Stimulated activated naive CD8-positive, alpha-beta T cell treated with anti-CD3 and anti-CD28 coated beads, Interleukin-15, Interleukin-2, amounts not matched to agents 100 U/mL and 50 U/mL, for 24 hours (primary cell): ENCODE data around the gene FOXP4.

Experiments used
- ATAC-seq: fragments of 150-1000 bp; cut with Tn5 transposase; one replicate; pipeline ENCODE4 v1.10.0; 2021
- DNase-seq: peaks from one replicate; pipeline ENCODE4 v3.0.0; 2021

FOXP4 gene

GRCh38 chr6:41546866-41547798 lies 951 bp downstream of the FOXP4 start:
- ATAC-seq, result no peak
- peak; percentile 37 for DNase-seq

GRCh38 chr6:41547799-41548097 lies 1.6 kb downstream of the FOXP4 start:
- no peak for ATAC-seq
- no peak for DNase-seq

GRCh38 chr6:41548098-41548840 lies 2.1 kb downstream of the FOXP4 start:
- ATAC-seq, result no peak
- DNase-seq, result peak; percentile 77

GRCh38 chr6:41548841-41549642 lies 2.9 kb downstream of the FOXP4 start:
- ATAC-seq, result no peak
- no peak for DNase-seq

- DNase-seq (no peak), ATAC-seq (no peak)
Observed at GRCh38 chr6:41549673-41550072, 3.5 kb downstream of the FOXP4 start.

GRCh38 chr6:41551086-41551700 lies 5.0 kb downstream of the FOXP4 start:
- DNase-seq (no peak), ATAC-seq (no peak)

- ATAC-seq (no peak), DNase-seq (no peak)
Observed at GRCh38 chr6:41551857-41552256, 5.7 kb downstream of the FOXP4 start.

- no peak for ATAC-seq
- no peak for DNase-seq
Observed at GRCh38 chr6:41552723-41553122, 6.5 kb downstream of the FOXP4 start.

GRCh38 chr6:41553405-41553999 lies 7.3 kb downstream of the FOXP4 start:
- DNase-seq (no peak), ATAC-seq (no peak)

GRCh38 chr6:41555326-41556300 lies 9.4 kb downstream of the FOXP4 start:
- no peak for DNase-seq

GRCh38 chr6:41557335-41557734 lies 11.2 kb downstream of the FOXP4 start:
- ATAC-seq, result no peak
- DNase-seq, result no peak

More at GRCh38 chr6:41555326-41556300, 9.4 kb downstream of the FOXP4 start:
- no peak for ATAC-seq

- DNase-seq (no peak), ATAC-seq (peak; percentile 15)
Observed at GRCh38 chr6:41558033-41558807, 12.0 kb downstream of the FOXP4 start.

GRCh38 chr6:41559655-41560427 lies 13.7 kb downstream of the FOXP4 start:
- no peak for ATAC-seq
- no peak for DNase-seq

GRCh38 chr6:41560431-41561192 lies 14.4 kb downstream of the FOXP4 start:
- DNase-seq (peak; percentile 88), ATAC-seq (peak; percentile 90)

- ATAC-seq (no peak), DNase-seq (no peak)
Observed at GRCh38 chr6:41561416-41561815, 15.2 kb downstream of the FOXP4 start.

GRCh38 chr6:41561931-41562911 lies 16.0 kb downstream of the FOXP4 start:
- DNase-seq (no peak), ATAC-seq (no peak)
